SIG-M5 (cell line): ENCODE results near the gene MLLT6.

Experiments
- DNase-seq: peaks from one replicate; lab custom pipeline; 2025; lab: John Stamatoyannopoulos, UW

The MLLT6 gene

GRCh38 chr17:38743556-38744171 lies 38.6 kb downstream of the MLLT6 start:
- no peak for DNase-seq

GRCh38 chr17:38745545-38745944 lies 40.5 kb downstream of the MLLT6 start:
- DNase-seq: no peak

GRCh38 chr17:38746004-38746848 lies 41.2 kb downstream of the MLLT6 start:
- no peak for DNase-seq

GRCh38 chr17:38746849-38747462 lies 41.9 kb downstream of the MLLT6 start:
- DNase-seq: no peak

GRCh38 chr17:38747463-38748148 lies 42.5 kb downstream of the MLLT6 start:
- DNase-seq: no peak

GRCh38 chr17:38748149-38748891 lies 43.2 kb downstream of the MLLT6 start, which contains the start of gene PCGF2:
Gene PCGF2 (minus strand): TSS chr17:38748336. CDS start chr17:38740402, 7,934 bp downstream.
- no peak for DNase-seq

- DNase-seq: no peak
These were observed 43.8 kb downstream of the MLLT6 start for GRCh38 chr17:38748892-38749222.

GRCh38 chr17:38749223-38750043 lies 44.4 kb downstream of the MLLT6 start:
- DNase-seq: no peak

- DNase-seq: no peak
These were observed 44.9 kb downstream of the MLLT6 start for GRCh38 chr17:38750044-38750311.

GRCh38 chr17:38750312-38751121 lies 45.4 kb downstream of the MLLT6 start:
- no peak for DNase-seq

GRCh38 chr17:38751144-38751807 lies 46.2 kb downstream of the MLLT6 start:
- DNase-seq: no peak

- DNase-seq: no peak
These were observed 46.8 kb downstream of the MLLT6 start for GRCh38 chr17:38751808-38752307.

- peak; percentile 98 for DNase-seq
These were observed 47.4 kb downstream of the MLLT6 start, which contains the start of gene PSMB3 for GRCh38 chr17:38752308-38753070. Gene PSMB3 (plus strand): TSS chr17:38752741. CDS start chr17:38752827, 86 bp downstream.

- DNase-seq: no peak
These were observed 48.0 kb downstream of the MLLT6 start for GRCh38 chr17:38753071-38753506.

- DNase-seq: no peak
These were observed 56.5 kb downstream of the MLLT6 start for GRCh38 chr17:38761612-38762011.

GRCh38 chr17:38762231-38762630 lies 57.2 kb downstream of the MLLT6 start:
- DNase-seq: no peak

- no peak for DNase-seq
These were observed 61.3 kb downstream of the MLLT6 start for GRCh38 chr17:38766341-38766740.

- no peak for DNase-seq
These were observed 63.3 kb downstream of the MLLT6 start for GRCh38 chr17:38768417-38768816.

- no peak for DNase-seq
These were observed 68.2 kb downstream of the MLLT6 start for GRCh38 chr17:38773258-38773657.
